ENCODE data around the gene TIA1. TPM values are rescaled to one million over a fixed set of nuclear protein-coding genes. Genes with fewer than 3 reads are reported as not detected.
"Not testable (repeated sequence)": the region's sequence is repeated elsewhere in the genome, so short reads cannot be mapped to it uniquely, and the experiment has no call there.

Gene TIA1, protein sequence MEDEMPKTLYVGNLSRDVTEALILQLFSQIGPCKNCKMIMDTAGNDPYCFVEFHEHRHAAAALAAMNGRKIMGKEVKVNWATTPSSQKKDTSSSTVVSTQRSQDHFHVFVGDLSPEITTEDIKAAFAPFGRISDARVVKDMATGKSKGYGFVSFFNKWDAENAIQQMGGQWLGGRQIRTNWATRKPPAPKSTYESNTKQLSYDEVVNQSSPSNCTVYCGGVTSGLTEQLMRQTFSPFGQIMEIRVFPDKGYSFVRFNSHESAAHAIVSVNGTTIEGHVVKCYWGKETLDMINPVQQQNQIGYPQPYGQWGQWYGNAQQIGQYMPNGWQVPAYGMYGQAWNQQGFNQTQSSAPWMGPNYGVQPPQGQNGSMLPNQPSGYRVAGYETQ
- total RNA-seq (2014; rRNA removed): 64.1 and 76.2 TPM in 2 replicates
- polyA plus RNA-seq (2012): 24.2 TPM

DNA sequence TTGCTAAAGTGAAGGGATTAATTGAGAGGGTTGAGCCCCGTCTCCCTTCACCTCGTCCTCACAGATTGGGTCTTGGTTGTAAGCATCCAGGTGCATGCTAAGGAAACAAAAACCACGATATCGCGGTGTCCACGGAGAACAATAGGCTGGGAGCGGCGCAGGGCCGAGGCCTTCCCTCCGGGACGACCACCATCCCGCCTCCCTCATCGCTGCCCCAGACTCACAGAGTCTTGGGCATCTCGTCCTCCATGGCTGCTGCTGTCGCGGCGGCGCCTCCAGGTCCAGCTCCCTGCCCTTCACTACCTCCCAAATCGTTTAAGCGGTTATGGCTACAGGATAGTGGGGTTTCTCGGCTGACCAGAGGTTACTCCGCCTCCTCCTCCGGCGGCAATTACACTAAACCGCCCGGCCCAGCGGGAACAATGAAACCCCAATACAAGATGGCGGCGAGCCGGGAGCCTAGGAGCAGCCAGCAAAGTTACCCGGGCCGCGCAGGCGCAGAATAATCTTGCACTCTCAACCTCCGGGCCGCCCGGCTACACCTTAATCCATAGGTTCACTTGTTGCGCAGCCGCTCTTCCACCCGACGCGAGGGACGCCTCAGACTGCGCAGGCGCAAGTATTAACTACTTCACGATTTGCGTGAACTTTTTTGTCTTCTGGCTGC lies at the start of gene TIA1:
TSS of gene TIA1 (minus strand) at position 448 of the 667 bp plus-strand sequence. CDS start at position 250, 198 bp downstream.
- peak; percentile 97 for DNase-seq (ENCODE audit: low read depth)

DNA sequence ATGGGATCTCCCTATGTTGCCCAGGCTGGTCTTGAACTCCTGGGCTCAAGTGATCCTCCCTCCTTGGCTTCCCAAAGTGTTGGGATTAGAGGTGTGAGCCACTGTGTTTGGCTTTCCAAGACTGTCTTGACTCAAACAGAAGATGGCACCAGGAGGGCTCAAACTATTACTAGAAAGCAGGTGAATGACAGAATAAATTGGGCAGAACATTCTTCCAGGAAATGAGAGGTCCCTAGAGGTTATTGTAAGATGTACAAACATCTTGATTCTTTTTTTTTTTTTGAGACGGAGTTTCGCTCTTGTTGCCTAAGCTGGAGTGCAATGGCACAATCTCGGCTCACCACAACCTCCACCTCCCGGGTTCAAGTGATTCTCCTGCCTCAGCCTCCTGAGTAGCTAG lies 49.4 kb upstream of the TIA1 start:
- DNase-seq (ENCODE audit: low read depth): not testable (repeated sequence)

- DNase-seq (ENCODE audit: low read depth): no peak
These were observed 35.2 kb upstream of the TIA1 start for GRCh38 chr2:70283500-70284191.

DNA sequence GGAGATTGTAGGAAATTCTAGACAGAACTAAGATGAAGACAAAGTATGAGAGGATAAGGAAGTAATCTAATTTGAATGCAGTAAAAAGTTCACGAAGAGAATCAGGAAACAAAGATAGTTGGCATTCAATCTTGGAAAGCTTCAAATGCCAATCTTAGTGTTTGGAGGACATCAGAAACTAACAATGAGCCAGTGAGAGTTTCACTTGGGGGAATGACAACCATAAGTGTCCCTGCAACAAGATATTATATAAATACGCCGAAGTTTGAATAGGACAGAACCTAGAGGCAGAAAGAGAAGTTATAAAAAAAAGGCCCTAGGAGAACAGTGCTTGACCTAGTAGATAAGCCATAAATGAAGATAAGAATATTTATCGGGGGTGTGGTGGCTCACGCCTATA lies 34.0 kb upstream of the TIA1 start:
- DNase-seq (ENCODE audit: low read depth): no peak

- no peak for DNase-seq (ENCODE audit: low read depth)
These were observed 31.9 kb upstream of the TIA1 start for GRCh38 chr2:70280242-70280798.

DNA sequence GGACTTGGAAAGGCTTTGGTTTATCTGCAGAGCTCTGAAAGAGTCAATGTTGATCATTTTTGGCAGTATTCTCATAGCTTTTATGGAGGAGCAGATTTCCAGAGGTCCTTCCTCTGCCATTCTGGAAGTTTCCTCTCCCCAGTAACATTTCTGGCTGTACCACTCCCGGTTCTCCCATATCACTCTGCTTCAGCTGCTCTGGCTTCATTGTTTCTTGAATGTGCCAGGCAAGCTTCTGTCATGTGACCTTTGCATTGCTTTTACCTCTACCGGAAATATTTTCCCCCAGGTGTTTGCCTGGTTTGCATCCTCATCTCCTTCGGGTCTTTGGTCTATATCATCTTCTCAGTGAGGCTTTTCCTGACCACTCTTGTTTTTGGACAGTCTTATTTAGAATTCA lies 21.9 kb upstream of the TIA1 start:
- no peak for DNase-seq (ENCODE audit: low read depth)

DNA sequence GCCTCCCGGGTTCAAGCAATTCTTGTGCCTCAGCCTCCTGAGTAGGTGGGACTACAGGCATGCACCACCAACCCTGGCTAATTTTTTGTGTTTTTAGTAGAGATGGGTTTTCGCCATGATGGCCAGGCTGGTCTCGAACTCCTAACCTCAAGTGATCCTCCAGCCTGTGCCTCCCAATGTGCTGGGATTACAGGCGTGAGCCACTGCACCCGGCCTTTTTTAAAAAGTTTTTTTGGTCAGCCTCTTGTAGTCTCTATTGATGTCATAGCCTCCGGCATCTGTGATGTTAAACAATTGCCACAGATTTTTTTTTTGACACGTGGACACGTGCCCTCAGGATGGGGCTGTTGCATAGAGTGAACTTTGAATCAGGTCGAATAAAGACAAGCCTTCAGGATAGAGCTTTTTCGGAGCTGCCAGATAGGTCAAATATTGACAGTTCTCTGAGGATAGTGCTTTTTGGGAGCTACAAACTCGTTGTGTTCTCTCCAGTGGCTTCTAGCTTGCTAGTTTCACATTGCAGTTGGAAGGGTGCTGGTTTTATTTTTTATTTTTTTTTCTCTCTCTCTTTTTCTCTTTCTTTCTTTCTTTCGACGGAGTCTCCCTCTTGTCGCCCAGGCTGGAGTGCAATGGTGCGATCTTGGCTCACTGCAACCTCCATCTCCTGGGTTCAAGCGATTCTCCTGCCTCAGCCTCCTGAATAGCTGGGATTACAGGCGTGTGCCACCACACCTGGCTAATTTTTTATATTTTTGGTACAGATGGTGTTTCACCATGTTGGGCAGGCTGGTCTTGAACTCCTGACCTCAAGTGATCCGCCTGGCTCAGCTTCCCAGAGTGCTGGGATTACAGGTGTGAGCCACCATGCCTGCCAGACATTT lies 21.2 kb upstream of the TIA1 start:
- not testable (repeated sequence) for DNase-seq (ENCODE audit: low read depth)

DNA sequence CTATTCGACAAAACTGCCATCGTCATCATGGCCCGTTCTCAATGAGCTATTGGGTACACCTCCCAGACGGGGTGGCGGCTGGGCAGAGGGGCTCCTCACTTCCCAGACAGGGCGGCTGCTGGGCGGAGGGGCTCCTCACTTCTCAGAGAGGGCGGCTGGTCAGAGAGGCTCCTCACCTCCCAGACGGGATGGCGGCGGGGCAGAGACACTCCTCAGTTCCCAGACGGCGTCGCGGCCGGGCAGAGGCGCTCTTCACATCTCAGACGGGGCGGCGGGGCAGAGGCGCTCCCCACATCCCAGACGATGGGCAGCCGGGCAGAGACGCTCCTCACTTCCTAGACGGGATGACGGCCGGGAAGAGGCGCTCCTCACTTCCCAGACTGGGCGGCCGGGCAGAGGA lies 18.5 kb upstream of the TIA1 start:
- DNase-seq (ENCODE audit: low read depth): not testable (repeated sequence)

- no peak for DNase-seq (ENCODE audit: low read depth)
These were observed 13.1 kb upstream of the TIA1 start for GRCh38 chr2:70261501-70261900.

- DNase-seq (ENCODE audit: low read depth): peak; percentile 30
These were observed 10.1 kb upstream of the TIA1 start for GRCh38 chr2:70258532-70258875.

DNA sequence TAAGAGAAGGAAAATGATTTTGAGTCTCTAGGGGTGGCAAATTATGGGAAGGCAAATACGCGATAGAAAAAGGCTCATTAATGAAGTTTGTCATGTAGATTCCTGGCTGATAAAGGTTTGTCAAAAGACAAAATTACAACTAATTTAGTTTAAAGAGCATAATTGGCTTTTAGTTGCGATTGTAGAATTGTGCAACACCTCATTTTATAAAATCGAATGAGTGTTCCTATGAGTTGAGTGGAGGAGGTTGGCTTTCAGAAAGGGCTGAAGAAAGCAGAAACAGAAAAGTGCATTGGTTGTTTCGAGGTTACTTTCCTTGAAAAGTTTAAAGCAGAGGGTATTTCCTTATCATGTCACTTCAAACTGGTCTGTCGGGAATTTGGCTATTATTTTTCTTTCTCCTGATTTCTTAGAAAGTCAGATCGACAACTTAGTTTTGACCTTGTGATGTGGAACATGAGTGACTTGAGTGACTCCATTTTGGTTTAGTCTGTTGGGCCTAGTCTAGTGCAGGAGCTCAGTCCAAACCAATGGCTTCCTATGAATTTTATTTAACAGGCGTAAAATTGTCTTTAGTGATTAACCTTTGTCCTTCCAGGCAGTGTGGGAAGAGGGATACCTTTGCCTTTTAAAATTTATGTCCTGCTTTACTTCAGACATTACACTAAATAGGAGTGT lies 7.3 kb upstream of the TIA1 start:
- no peak for DNase-seq (ENCODE audit: low read depth)

GRCh38 chr2:70250434-70250833 lies 2.0 kb upstream of the TIA1 start:
- no peak for DNase-seq (ENCODE audit: low read depth)

DNA sequence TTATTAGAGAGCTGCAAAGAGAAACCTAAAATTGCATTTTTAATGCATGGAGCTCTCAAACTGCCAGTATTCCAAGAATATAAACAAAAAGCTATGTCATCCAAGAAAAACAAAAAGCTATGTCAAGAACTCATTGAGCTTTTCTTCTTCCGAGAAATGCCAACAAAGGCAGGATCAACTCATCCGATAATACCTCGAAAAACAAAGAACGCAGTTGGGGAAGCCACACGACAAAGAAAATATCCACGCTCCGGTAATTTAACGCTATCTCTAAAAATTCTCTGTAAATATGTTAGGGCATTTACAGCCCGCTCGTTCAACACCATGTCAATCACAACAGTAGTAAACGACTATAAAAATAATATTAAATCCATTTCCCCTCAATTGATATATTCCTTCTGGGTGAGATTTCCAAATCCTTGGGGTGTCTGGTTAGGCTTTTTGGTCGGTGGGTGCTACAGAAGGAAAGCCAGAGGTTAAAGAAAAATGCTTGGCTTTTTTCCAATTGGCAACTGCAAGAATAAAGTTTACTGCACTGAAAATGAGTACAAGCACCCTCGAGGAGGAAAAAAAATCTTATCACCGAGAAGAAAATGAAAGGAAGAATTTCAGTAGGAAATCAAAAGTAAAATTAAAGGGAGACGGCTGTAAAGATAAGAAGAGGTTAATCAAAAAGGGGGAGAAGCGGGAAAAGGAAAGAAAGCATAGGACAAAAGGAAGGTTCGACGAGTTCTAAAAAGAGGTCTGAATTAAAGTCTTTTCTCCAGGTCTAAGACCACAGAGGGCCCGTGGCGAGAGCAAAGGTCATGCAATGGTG lies 856 bp downstream of the TIA1 start:
- DNase-seq (ENCODE audit: low read depth): peak; percentile 23

- DNase-seq (ENCODE audit: low read depth): no peak
These were observed 4.4 kb downstream of the TIA1 start for GRCh38 chr2:70243806-70244584.

DNA sequence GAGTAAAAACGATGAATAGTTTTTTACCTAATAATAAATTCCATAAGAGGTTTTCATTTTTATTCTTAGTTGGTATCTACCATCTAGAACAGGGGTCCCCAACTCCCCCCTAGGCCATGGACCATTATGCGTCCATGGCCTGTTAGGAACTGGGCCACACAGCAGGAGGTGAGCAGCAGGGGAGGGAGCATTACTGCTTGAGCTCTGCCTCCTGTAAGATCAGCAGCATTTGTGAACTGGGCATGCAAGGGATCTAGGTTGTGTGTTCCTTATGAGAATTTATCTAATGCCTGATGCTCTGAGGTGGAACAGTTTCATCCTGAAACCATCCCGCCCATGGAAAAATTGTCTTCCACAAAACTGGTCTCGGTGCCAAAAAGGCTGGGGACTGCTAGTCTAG lies 5.9 kb downstream of the TIA1 start:
- DNase-seq (ENCODE audit: low read depth): no peak

GRCh38 chr2:70241340-70241739 lies 7.1 kb downstream of the TIA1 start:
- peak; percentile 41 for DNase-seq (ENCODE audit: low read depth)

DNA sequence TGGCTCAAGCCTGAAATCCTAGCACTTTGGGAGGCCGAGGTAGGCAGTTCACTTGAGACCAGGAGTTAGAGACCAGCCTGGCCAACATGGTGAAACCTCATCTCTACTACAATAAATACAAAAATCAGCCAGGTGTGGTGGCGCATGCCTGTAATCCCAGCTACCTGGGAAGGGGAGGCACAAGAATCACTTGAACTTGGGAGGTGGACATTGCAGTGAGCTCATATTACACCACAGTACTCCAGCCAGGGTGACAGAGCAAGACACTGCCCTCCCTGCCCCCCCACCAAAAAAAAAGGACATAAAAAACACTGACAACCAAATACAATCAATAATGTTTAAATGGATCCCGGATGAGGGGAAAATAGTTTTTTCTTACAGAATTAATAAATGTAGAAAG lies 7.8 kb downstream of the TIA1 start:
- no peak for DNase-seq (ENCODE audit: low read depth)

GRCh38 chr2:70233926-70234325 lies 14.5 kb downstream of the TIA1 start:
- no peak for DNase-seq (ENCODE audit: low read depth)

- no peak for DNase-seq (ENCODE audit: low read depth)
These were observed 21.6 kb downstream of the TIA1 start for GRCh38 chr2:70226781-70227180.
